Measurements from ENCODE around the gene TRPV3. TPM values are rescaled to one million over a fixed set of nuclear protein-coding genes. Genes with fewer than 3 reads are reported as not detected.

TRPV3 gene
- total and polyA plus RNA-seq, 8 donors = 0.55 to 4.2 (median 1.9) TPM

DNA sequence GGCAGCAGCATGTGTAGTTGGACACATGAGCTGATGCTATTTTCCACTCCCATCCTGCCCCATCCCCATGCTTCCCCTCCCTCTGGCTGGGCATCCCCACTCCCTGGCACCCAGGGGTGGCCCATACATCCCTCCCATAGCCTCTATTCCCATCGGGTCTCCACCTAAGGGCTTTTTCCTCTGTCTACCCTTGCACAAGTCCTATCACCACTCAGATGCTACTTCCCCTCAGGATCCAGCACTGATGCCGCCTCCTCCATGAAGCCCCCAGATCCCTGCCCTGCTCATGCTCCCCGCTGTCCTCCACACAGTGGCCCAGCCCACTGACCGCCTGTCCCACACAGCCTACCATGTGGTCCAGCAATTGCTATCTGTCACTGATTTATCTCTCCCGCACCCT is 35.8 kb upstream of the TRPV3 start:
- Histone ChIP-seq H3K36me3 (peaks cover 0 to 28% of the 10 kb centered on the region in 2 donors), H3K4me3 (no peak overlapping the region), H3K9me3 (no peaks in the 10 kb centered on the region), H3K4me1 (no peaks in the 10 kb centered on the region), H3K27ac (no peak overlapping the region), H3K27me3 (no peaks in the 10 kb centered on the region)
- DNase-seq = no peak
- no peak for ATAC-seq
- intact Hi-C loops (cut with DNase I) = no loop called here
- TF ChIP-seq, protein P1, sequence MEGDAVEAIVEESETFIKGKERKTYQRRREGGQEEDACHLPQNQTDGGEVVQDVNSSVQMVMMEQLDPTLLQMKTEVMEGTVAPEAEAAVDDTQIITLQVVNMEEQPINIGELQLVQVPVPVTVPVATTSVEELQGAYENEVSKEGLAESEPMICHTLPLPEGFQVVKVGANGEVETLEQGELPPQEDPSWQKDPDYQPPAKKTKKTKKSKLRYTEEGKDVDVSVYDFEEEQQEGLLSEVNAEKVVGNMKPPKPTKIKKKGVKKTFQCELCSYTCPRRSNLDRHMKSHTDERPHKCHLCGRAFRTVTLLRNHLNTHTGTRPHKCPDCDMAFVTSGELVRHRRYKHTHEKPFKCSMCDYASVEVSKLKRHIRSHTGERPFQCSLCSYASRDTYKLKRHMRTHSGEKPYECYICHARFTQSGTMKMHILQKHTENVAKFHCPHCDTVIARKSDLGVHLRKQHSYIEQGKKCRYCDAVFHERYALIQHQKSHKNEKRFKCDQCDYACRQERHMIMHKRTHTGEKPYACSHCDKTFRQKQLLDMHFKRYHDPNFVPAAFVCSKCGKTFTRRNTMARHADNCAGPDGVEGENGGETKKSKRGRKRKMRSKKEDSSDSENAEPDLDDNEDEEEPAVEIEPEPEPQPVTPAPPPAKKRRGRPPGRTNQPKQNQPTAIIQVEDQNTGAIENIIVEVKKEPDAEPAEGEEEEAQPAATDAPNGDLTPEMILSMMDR (IDR thresholded peaks at IDR 0.05) = no peak

DNA sequence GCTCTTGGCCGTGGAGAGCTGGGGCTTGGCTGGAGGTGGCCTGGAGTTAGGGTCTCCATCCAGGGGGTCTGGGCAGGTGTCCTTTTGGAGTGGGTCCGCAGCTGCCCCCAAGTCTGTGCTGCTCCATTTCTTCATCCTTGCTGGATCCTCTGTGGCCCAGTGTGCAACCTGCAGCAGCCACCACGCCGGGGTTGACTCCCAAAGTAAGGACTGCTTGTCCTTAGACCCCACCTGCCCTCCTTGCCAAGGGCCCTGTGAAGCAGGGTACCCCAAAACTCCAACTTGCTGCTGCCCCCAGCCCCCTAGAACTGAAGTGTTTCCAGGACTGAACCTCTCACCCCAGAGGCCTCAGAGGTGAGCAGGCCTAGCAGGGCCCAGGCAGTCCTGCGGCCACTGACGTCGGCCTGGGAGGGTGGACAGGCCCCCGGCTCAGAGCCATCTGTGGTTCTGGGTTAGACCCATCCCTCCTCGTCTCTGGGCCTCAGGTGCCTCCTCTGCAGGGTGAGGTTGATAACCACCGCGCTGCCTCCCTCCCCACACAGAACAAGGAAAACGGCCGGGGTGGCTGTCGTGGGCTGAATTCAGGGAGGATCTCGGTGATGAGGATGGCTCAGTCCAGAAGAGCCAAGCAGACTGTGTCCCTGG is 34.7 kb upstream of the TRPV3 start:
- peaks cover 0 to 37% of the 10 kb centered on the region in 2 donors for H3K36me3 ChIP-seq
- intact Hi-C loops (cut with DNase I) = no loop called here
- no peak for DNase-seq
- no peaks in the 10 kb centered on the region for H3K27me3 ChIP-seq
- H3K4me1 ChIP-seq = no peaks in the 10 kb centered on the region
- TF ChIP-seq, protein P1 (IDR thresholded peaks at IDR 0.05) = no peak
- ATAC-seq = no peak
- no peak overlapping the region for H3K27ac ChIP-seq
- no peak overlapping the region for H3K4me3 ChIP-seq
- no peaks in the 10 kb centered on the region for H3K9me3 ChIP-seq

DNA sequence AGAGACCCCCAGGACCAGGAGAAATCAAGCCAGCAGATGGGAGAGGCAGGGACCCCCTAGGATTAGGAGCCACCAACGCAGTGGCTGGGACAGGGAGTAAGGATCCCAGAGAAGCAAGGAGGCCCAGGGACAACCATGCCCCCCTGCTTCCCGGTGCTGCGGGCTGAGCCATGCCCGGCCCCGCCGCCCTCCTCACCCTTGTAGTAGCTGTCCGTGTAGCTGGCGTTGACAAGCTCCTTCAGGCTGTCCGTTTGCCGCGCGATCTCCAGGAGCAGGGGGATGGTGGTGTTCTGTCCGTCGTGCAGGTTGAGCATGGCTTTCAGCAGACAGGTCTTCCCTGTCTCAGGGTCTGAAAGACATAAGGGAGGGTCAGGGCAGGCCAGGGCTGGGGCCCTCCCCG is 33.2 kb upstream of the TRPV3 start:
- ATAC-seq (no peak), DNase-seq (no peak)
- intact Hi-C loops (cut with DNase I) = no loop called here
- Histone ChIP-seq H3K9me3 (no peaks in the 10 kb centered on the region), H3K4me1 (no peaks in the 10 kb centered on the region), H3K27ac (no peak overlapping the region), H3K4me3 (no peak overlapping the region), H3K36me3 (peaks cover 0 to 52% of the 10 kb centered on the region in 2 donors), H3K27me3 (no peaks in the 10 kb centered on the region)
- TF ChIP-seq, protein P1 (IDR thresholded peaks at IDR 0.05) = no peak

DNA sequence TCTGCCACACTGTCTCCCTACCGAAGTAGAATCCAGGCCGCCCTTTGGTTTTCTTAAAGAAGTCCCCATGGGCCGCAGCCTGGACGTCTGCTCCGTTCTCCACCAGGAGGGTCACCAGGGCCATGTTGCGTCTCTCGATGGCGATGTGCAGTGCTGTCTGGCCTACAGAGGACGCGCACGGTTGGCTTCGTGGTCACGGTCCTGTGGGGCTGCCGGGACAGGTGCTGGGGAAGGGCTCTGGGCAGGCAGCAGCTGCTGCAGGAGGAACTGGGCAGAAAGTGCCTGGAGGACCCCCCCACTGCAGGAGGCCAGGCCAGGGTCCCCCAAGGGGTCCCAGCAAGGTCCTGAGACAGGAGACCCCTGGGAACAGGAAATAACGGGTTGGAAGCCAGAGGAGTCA is 32.6 kb upstream of the TRPV3 start:
- Histone ChIP-seq H3K9me3 (no peaks in the 10 kb centered on the region), H3K36me3 (peaks cover 0 to 58% of the 10 kb centered on the region in 2 donors), H3K4me1 (no peaks in the 10 kb centered on the region), H3K27ac (no peak overlapping the region), H3K4me3 (no peak overlapping the region), H3K27me3 (no peaks in the 10 kb centered on the region)
- ATAC-seq (no peak), DNase-seq (no peak)
- intact Hi-C loops (cut with DNase I) = no loop called here
- TF ChIP-seq, protein P1 (IDR thresholded peaks at IDR 0.05) = no peak

DNA sequence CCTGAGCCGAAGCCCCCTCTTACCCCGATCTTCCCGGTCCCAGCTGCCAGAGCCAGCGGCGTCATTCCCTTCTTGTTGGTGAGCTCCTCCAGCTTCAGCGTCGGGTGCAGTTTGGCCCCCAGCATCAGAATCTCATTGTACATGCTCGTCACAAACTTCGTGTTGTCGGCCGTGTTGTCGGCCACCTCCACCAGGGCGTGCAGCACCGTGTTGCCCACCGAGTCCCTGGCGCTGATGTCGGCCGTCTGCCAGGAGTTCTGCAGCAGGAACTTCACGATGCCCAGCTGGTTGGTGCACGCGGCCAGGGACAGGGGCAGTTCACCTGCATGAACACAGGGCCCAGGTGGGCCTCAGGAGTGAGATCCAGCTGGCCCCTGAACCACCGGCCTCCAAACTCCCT is 32.2 kb upstream of the TRPV3 start:
- DNase-seq (no peak), ATAC-seq (no peak)
- Histone ChIP-seq H3K9me3 (no peaks in the 10 kb centered on the region), H3K4me3 (no peak overlapping the region), H3K27ac (no peak overlapping the region), H3K27me3 (no peaks in the 10 kb centered on the region), H3K36me3 (peaks cover 0 to 62% of the 10 kb centered on the region in 2 donors), H3K4me1 (no peaks in the 10 kb centered on the region)
- intact Hi-C loops (cut with DNase I) = no loop called here
- TF ChIP-seq, protein P1 (IDR thresholded peaks at IDR 0.05) = no peak

Data from left lung (tissue), 10 donors.